Endothelial cell (in vitro differentiated cells): ENCODE data around the gene C1QL4. TPM values are rescaled to one million over a fixed set of nuclear protein-coding genes. Genes with fewer than 3 reads are reported as not detected.
"Not testable (repeated sequence)": the region's sequence is repeated elsewhere in the genome, so short reads cannot be mapped to it uniquely, and the experiment has no call there.

Experiments
- DNase-seq: peaks from one replicate; pipeline ENCODE4 v3.0.0; 2021; ENCODE audit warnings: low spot score
- H3K27ac Mint-ChIP-seq: one replicate; pipeline ENCODE4 v1.8.0; 2021; ENCODE audit warnings: mixed read lengths, inconsistent platforms; ENCODE audit not compliant: unreplicated experiment
- H3K27me3 Mint-ChIP-seq: one replicate; pipeline ENCODE4 v1.8.0; 2021; ENCODE audit warnings: mild to moderate bottlenecking, moderate library complexity, mixed read lengths, inconsistent platforms; ENCODE audit not compliant: unreplicated experiment
- H3K36me3 Mint-ChIP-seq: one replicate; pipeline ENCODE4 v1.8.0; 2021; ENCODE audit warnings: mild to moderate bottlenecking, low read depth, mixed read lengths, inconsistent platforms; ENCODE audit not compliant: unreplicated experiment
- H3K4me1 Mint-ChIP-seq: one replicate; pipeline ENCODE4 v1.8.0; 2021; ENCODE audit warnings: mild to moderate bottlenecking, mixed read lengths, inconsistent platforms; ENCODE audit not compliant: unreplicated experiment
- H3K4me3 Mint-ChIP-seq: one replicate; pipeline ENCODE4 v1.8.0; 2021; ENCODE audit warnings: mild to moderate bottlenecking, mixed read lengths, inconsistent platforms; ENCODE audit not compliant: unreplicated experiment
- H3K9me3 Mint-ChIP-seq: one replicate; pipeline ENCODE4 v1.8.0; 2021; ENCODE audit warnings: mixed read lengths, inconsistent platforms; ENCODE audit not compliant: unreplicated experiment
- CTCF ChIP-seq: fragments of 200-600 bp; sonication (generic); IDR thresholded peaks from one replicate; pipeline ENCODE4 v1.5.0; 2021; ENCODE audit warnings: antibody characterized with exemption; ENCODE audit not compliant: unreplicated experiment
- long read RNA-seq: library from polyadenylated mRNA; unstranded; transcript quantifications from one replicate; pipeline ENCODE4 v2.0.0, GENCODE V29; 2020; ENCODE audit not compliant: unreplicated experiment
- total RNA-seq: library from RNA; stranded (reverse); fragmentation: NEBNext Ultra II Directional; extraction: Animal tissue kit (Norgen Biotek cat#: 25700); gene quantifications from one replicate; pipeline ENCODE4 v1.2.1, GENCODE V29; 2021; ENCODE audit not compliant: unreplicated experiment

The C1QL4 gene
- total RNA-seq = not detected
- long read RNA-seq = 0 reads

- no peaks in the 10 kb centered on the region for H3K9me3 Mint-ChIP-seq
- peaks cover 9% of the 10 kb centered on the region for H3K36me3 Mint-ChIP-seq
- peaks cover 59% of the 10 kb centered on the region for H3K27me3 Mint-ChIP-seq
- peak within 1 kb of the TSS; percentile 36 for H3K27ac Mint-ChIP-seq
- peak; percentile 95 for DNase-seq
- H3K4me1 Mint-ChIP-seq = peaks cover 10% of the 10 kb centered on the region
- no peak within 1 kb of the TSS for H3K4me3 Mint-ChIP-seq
- TF ChIP-seq CTCF = peak; percentile 95
These were observed at the start of gene C1QL4 for GRCh38 chr12:49336645-49337584. Gene C1QL4, minus strand, starts transcription at chr12:49337188. Its CDS starts 711 bp downstream, at chr12:49336477.

DNA sequence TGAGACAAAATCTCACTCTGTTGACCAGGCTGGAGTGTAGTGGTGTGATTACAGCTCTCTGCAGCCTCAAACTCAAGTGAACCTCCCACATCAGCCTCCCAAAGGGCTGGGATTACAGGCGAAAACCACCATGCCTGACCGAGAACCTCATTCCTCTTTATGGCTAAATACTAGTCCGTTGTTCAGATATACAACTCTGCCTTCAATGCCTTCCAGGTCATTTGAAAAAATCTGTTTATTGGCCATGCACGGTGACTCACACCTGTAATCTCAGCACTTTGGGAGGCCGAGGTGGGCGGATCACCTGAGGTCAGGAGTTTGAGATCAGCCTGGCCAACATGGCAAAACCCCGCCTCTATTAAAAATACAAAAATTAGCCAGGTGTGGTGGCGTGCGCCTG is 43.2 kb upstream of the C1QL4 start:
- not testable (repeated sequence) for DNase-seq, H3K27ac Mint-ChIP-seq, H3K27me3 Mint-ChIP-seq, H3K9me3 Mint-ChIP-seq, H3K36me3 Mint-ChIP-seq, H3K4me1 Mint-ChIP-seq, H3K4me3 Mint-ChIP-seq

GRCh38 chr12:49377386-49377785 is 40.4 kb upstream of the C1QL4 start:
- no peak overlapping the region for H3K27ac Mint-ChIP-seq
- DNase-seq = no peak
- H3K4me1 Mint-ChIP-seq = peaks cover 2% of the 10 kb centered on the region
- no peak overlapping the region for H3K4me3 Mint-ChIP-seq
- peaks cover 7% of the 10 kb centered on the region for H3K36me3 Mint-ChIP-seq
- no peak for TF ChIP-seq CTCF
- H3K27me3 Mint-ChIP-seq = no peaks in the 10 kb centered on the region
- H3K9me3 Mint-ChIP-seq = no peaks in the 10 kb centered on the region

GRCh38 chr12:49375406-49375805 is 38.4 kb upstream of the C1QL4 start:
- Mint-ChIP-seq H3K27me3 (no peaks in the 10 kb centered on the region), H3K4me1 (peaks cover 8% of the 10 kb centered on the region), H3K36me3 (peaks cover 13% of the 10 kb centered on the region), H3K4me3 (no peak overlapping the region), H3K27ac (no peak overlapping the region), H3K9me3 (no peaks in the 10 kb centered on the region)
- TF ChIP-seq CTCF = no peak
- DNase-seq = no peak

- no peak for DNase-seq
- H3K36me3 Mint-ChIP-seq = peaks cover 9% of the 10 kb centered on the region
- H3K4me3 Mint-ChIP-seq = no peak overlapping the region
- H3K4me1 Mint-ChIP-seq = peaks cover 31% of the 10 kb centered on the region
- H3K27me3 Mint-ChIP-seq = peaks cover 6% of the 10 kb centered on the region
- no peak for TF ChIP-seq CTCF
- no peaks in the 10 kb centered on the region for H3K9me3 Mint-ChIP-seq
- no peak overlapping the region for H3K27ac Mint-ChIP-seq
These were observed 33.6 kb upstream of the C1QL4 start for GRCh38 chr12:49370539-49370938.
